ENCODE measurements around the gene CENPM. TPM values are rescaled to one million over a fixed set of nuclear protein-coding genes. Genes with fewer than 3 reads are reported as not detected.

The CENPM gene
- polyA plus RNA-seq, 1 donor from 2014 or later: 2.1 TPM

- H3K27ac ChIP-seq (ENCODE audit: low read length): no peak overlapping the region
- no peaks in the 10 kb centered on the region for H3K79me2 ChIP-seq (replicated peaks; ENCODE audit: insufficient read depth, low read length)
- H3K9ac ChIP-seq (ENCODE audit: low read length): no peak overlapping the region
- peaks cover 5% of the 10 kb centered on the region for H3K36me3 ChIP-seq (ENCODE audit: insufficient read depth, low read length)
- H4K20me1 ChIP-seq (ENCODE audit: insufficient read depth): no peaks in the 10 kb centered on the region
- H3K27me3 ChIP-seq (ENCODE audit: insufficient read depth, low read depth, low read length): peaks cover 12% of the 10 kb centered on the region
- H2AFZ ChIP-seq (ENCODE audit: low read depth, low read length): no peak overlapping the region
- no peaks in the 10 kb centered on the region for H3K9me2 ChIP-seq (ENCODE audit: insufficient read depth, low read length)
- no peaks in the 10 kb centered on the region for H3F3A ChIP-seq (ENCODE audit: insufficient read depth, low read length, poor library complexity, severe bottlenecking)
- no peak overlapping the region for H3K4me2 ChIP-seq (ENCODE audit: low read length)
- H3K9me3 ChIP-seq (ENCODE audit: low read length): no peaks in the 10 kb centered on the region
- TF ChIP-seq CTCF (IDR thresholded peaks at IDR 0.05; ENCODE audit: poor library complexity, severe bottlenecking): no peak
- H3K4me3 ChIP-seq (ENCODE audit: low read length): no peak overlapping the region
These were observed 42.2 kb downstream of the CENPM start for GRCh38 chr22:41904450-41905410.

GRCh38 chr22:41902932-41903421, 44.0 kb downstream of the CENPM start:
- Histone ChIP-seq H4K20me1 (ENCODE audit: insufficient read depth) (no peaks in the 10 kb centered on the region), H3K4me2 (ENCODE audit: low read length) (no peak overlapping the region), H3F3A (ENCODE audit: insufficient read depth, low read length, poor library complexity, severe bottlenecking) (no peaks in the 10 kb centered on the region), H3K4me3 (ENCODE audit: low read length) (no peak overlapping the region), H3K27ac (ENCODE audit: low read length) (no peak overlapping the region), H3K36me3 (ENCODE audit: insufficient read depth, low read length) (peaks cover 5% of the 10 kb centered on the region), H3K9ac (ENCODE audit: low read length) (no peak overlapping the region), H3K9me3 (ENCODE audit: low read length) (no peaks in the 10 kb centered on the region), H3K27me3 (ENCODE audit: insufficient read depth, low read depth, low read length) (no peaks in the 10 kb centered on the region), H2AFZ (ENCODE audit: low read depth, low read length) (no peak overlapping the region), H3K79me2 (replicated peaks; ENCODE audit: insufficient read depth, low read length) (no peaks in the 10 kb centered on the region), H3K9me2 (ENCODE audit: insufficient read depth, low read length) (no peaks in the 10 kb centered on the region)
- TF ChIP-seq MXI1 (conservative IDR thresholded peaks at IDR 0.05; ENCODE audit: poor library complexity, severe bottlenecking) (no peak), EP300 (conservative IDR thresholded peaks at IDR 0.05; ENCODE audit: poor library complexity, severe bottlenecking) (no peak), CTCF (IDR thresholded peaks at IDR 0.05; ENCODE audit: poor library complexity, severe bottlenecking) (no peak), RAD21 (conservative IDR thresholded peaks at IDR 0.05) (no peak), REST (IDR thresholded peaks at IDR 0.05; ENCODE audit: borderline replicate concordance) (no peak), EZH2 (IDR thresholded peaks at IDR 0.05; ENCODE audit: borderline replicate concordance, insufficient read depth, low read length, poor library complexity, severe bottlenecking) (no peak), SMC3 (conservative IDR thresholded peaks at IDR 0.05; ENCODE audit: poor library complexity) (no peak), TAF1 (IDR thresholded peaks at IDR 0.05; ENCODE audit: low read depth) (no peak), POLR2AphosphoS5 (IDR thresholded peaks at IDR 0.05) (no peak)

All from neural cell (in vitro differentiated cells).